Endodermal cell (in vitro differentiated cells): ENCODE data around the gene SIGLECL1. TPM values are rescaled to one million over a fixed set of nuclear protein-coding genes. Genes with fewer than 3 reads are reported as not detected.

Experiments used
- DNase-seq: peaks from one replicate; pipeline ENCODE4 v3.0.0-alpha.2; 2017
- H3K27ac ChIP-seq: 2 replicates; pipeline ENCODE4 v1.5.1; 2013; ENCODE audit warnings: mild to moderate bottlenecking, low read depth, low read length, moderate library complexity
- H3K27me3 ChIP-seq: 2 replicates; pipeline ENCODE4 v1.6.1; 2013; ENCODE audit warnings: mild to moderate bottlenecking, low read length, moderate library complexity; ENCODE audit not compliant: insufficient read depth, control insufficient read depth, poor library complexity, severe bottlenecking
- H3K36me3 ChIP-seq: 2 replicates; pipeline ENCODE4 v1.7.0; 2013; ENCODE audit warnings: mild to moderate bottlenecking, low read length, moderate library complexity; ENCODE audit not compliant: control insufficient read depth, insufficient read depth
- H3K4me1 ChIP-seq: one replicate; pipeline ENCODE4 v1.7.0; 2013; ENCODE audit warnings: low read length; ENCODE audit not compliant: control insufficient read depth, insufficient read depth
- H3K4me3 ChIP-seq: 2 replicates; pipeline ENCODE4 v1.5.1; 2013; ENCODE audit warnings: mild to moderate bottlenecking, low read length, moderate library complexity
- H3K9ac ChIP-seq: 2 replicates; pipeline ENCODE4 v1.6.1; 2013; ENCODE audit warnings: mild to moderate bottlenecking, low read length, moderate library complexity; ENCODE audit not compliant: poor library complexity, severe bottlenecking; ENCODE audit errors: extremely low read depth
- H3K9me3 ChIP-seq: 2 replicates; pipeline ENCODE4 v1.6.1; 2013; ENCODE audit warnings: mild to moderate bottlenecking, low read length, moderate library complexity; ENCODE audit not compliant: control insufficient read depth
- H3K27ac Mint-ChIP-seq: 2 replicates; pipeline ENCODE4 v1.8.0; 2020; ENCODE audit warnings: mixed read lengths
- H3K27me3 Mint-ChIP-seq: 2 replicates; pipeline ENCODE4 v1.8.0; 2021; ENCODE audit warnings: mild to moderate bottlenecking, mixed read lengths; ENCODE audit not compliant: insufficient read depth
- H3K36me3 Mint-ChIP-seq: 2 replicates; pipeline ENCODE4 v1.8.0; 2020; ENCODE audit warnings: low read depth, mixed read lengths
- H3K4me1 Mint-ChIP-seq: 2 replicates; pipeline ENCODE4 v1.8.0; 2020; ENCODE audit warnings: mixed read lengths
- H3K4me3 Mint-ChIP-seq: 2 replicates; pipeline ENCODE4 v1.8.0; 2020; ENCODE audit warnings: mild to moderate bottlenecking, moderate library complexity, mixed read lengths
- H3K9me3 Mint-ChIP-seq: 2 replicates; pipeline ENCODE4 v1.8.0; 2020; ENCODE audit warnings: mild to moderate bottlenecking, mixed read lengths
- WGBS, 2 experiments: methylation state at CpG; one replicate each; pipeline versions ENCODE4 v1.1.5 to v1.1.7; 2013; ENCODE audit warnings: missing lambda C conversion rate in 2 of 2, mixed read lengths in 1 of 2; ENCODE audit not compliant: insufficient coverage in 1 of 2, insufficient read length in 1 of 2; 5-methylcytosine and 5-hydroxymethylcytosine counted together
- total RNA-seq, 2 donors: library from RNA; stranded (reverse); fragmentation: NEBNext Ultra II Directional in 1 of 2; extraction: Animal tissue kit (Norgen Biotek cat#: 25700) in 1 of 2; gene quantifications; 2 replicates in 1 of 2; 3 replicates in 1 of 2; pipeline ENCODE4 v1.2.1, GENCODE V29; 2021
- TF ChIP-seq, protein P1 (sequence below): fragments of 200-600 bp; sonication (generic); conservative IDR thresholded peaks from 2 replicates; pipeline ENCODE4 v1.5.0; 2021; ENCODE audit warnings: antibody characterized with exemption, mild to moderate bottlenecking

Gene SIGLECL1
- total RNA-seq, 2 donors from 2014 or later, result not detected

DNA sequence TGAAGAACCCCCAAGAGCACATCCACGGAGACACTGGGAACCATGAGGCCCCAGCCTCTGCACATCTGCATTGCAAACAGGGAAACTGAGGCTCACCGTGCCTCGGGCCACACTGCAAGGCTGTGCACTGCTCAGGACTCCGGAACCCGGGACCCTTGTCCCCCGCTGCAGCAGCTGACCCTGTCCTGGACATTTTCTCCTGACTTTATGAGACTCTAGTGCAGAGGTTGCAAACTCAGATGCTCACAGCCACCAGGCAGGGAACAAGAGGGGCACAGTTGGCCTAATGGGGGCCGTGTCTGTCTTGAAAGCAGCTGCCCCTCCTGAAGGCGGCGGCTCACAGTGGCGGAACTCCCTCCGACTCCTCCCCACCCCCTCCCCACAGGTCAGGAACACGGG lies 44.1 kb downstream of the SIGLECL1 start:
- H3K27ac Mint-ChIP-seq, result no peak overlapping the region
- H3K4me1 Mint-ChIP-seq, result peaks cover 45% of the 10 kb centered on the region
- H3K27ac ChIP-seq, result no peak overlapping the region
- peaks cover 4% of the 10 kb centered on the region for H3K9me3 Mint-ChIP-seq
- no peaks in the 10 kb centered on the region for H3K27me3 Mint-ChIP-seq
- H3K36me3 ChIP-seq, result no peaks in the 10 kb centered on the region
- peak; percentile 60 for DNase-seq
- H3K36me3 Mint-ChIP-seq, result no peaks in the 10 kb centered on the region
- H3K4me1 ChIP-seq, result peaks cover 19% of the 10 kb centered on the region
- TF ChIP-seq, protein P1, sequence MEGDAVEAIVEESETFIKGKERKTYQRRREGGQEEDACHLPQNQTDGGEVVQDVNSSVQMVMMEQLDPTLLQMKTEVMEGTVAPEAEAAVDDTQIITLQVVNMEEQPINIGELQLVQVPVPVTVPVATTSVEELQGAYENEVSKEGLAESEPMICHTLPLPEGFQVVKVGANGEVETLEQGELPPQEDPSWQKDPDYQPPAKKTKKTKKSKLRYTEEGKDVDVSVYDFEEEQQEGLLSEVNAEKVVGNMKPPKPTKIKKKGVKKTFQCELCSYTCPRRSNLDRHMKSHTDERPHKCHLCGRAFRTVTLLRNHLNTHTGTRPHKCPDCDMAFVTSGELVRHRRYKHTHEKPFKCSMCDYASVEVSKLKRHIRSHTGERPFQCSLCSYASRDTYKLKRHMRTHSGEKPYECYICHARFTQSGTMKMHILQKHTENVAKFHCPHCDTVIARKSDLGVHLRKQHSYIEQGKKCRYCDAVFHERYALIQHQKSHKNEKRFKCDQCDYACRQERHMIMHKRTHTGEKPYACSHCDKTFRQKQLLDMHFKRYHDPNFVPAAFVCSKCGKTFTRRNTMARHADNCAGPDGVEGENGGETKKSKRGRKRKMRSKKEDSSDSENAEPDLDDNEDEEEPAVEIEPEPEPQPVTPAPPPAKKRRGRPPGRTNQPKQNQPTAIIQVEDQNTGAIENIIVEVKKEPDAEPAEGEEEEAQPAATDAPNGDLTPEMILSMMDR, result no peak
- no peaks in the 10 kb centered on the region for H3K9me3 ChIP-seq
- 75 to 85% methylated on average over 3 to 12 of the region's 12 CpGs for WGBS, 2 experiments
- H3K4me3 ChIP-seq, result no peak overlapping the region
- H3K9ac ChIP-seq, result no peak overlapping the region
- no peaks in the 10 kb centered on the region for H3K27me3 ChIP-seq
- peak overlapping the region; percentile 37 for H3K4me3 Mint-ChIP-seq

DNA sequence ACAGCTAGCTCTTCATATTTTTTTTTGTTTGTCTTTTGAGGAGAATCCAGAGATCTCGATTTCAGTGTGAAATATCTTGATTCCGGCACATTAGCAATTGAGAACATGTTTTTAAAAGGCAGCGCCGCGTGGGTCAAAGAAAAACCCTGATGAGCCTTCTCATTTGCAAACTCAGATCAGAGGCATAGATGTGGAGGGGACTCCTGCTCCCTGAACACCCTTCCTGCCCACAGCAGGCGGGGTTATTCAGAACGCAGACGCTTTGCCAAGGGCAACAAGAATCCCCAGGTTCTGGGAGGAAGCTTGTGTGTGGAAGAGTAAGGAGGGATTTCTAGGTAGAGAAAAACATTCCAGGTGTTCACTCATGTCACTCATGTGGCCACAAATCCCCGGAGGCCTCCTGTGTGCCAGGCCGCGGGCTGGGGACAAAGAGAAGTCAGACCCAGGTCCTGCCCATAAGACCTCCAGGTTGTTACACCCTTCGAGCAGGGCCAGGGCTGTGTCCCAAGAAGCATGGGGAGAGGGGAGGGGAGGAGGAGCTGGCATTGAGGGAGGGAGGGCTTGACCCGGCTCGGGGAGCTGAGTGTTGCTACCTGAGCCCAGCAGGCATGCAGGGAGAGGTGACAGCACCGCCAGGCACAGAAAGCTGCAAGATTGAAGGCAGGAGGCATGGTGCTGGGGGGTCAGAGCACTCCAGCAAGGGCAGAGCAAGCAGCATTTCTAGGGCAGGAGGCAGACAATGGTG lies 44.7 kb downstream of the SIGLECL1 start:
- TF ChIP-seq, protein P1, result no peak
- peak; percentile 88 for DNase-seq
- H3K4me1 ChIP-seq, result peaks cover 19% of the 10 kb centered on the region
- no peaks in the 10 kb centered on the region for H3K36me3 ChIP-seq
- H3K4me3 Mint-ChIP-seq, result peak overlapping the region; percentile 17
- no peak overlapping the region for H3K4me3 ChIP-seq
- 53 to 58% methylated on average over 7 to 15 of the region's 15 CpGs for WGBS, 2 experiments
- peak overlapping the region; percentile 54 for H3K27ac Mint-ChIP-seq
- H3K27ac ChIP-seq, result no peak overlapping the region
- peaks cover 45% of the 10 kb centered on the region for H3K4me1 Mint-ChIP-seq
- no peaks in the 10 kb centered on the region for H3K27me3 Mint-ChIP-seq
- H3K9ac ChIP-seq, result no peak overlapping the region
- peaks cover 4% of the 10 kb centered on the region for H3K9me3 Mint-ChIP-seq
- no peaks in the 10 kb centered on the region for H3K27me3 ChIP-seq
- no peaks in the 10 kb centered on the region for H3K36me3 Mint-ChIP-seq
- no peaks in the 10 kb centered on the region for H3K9me3 ChIP-seq

DNA sequence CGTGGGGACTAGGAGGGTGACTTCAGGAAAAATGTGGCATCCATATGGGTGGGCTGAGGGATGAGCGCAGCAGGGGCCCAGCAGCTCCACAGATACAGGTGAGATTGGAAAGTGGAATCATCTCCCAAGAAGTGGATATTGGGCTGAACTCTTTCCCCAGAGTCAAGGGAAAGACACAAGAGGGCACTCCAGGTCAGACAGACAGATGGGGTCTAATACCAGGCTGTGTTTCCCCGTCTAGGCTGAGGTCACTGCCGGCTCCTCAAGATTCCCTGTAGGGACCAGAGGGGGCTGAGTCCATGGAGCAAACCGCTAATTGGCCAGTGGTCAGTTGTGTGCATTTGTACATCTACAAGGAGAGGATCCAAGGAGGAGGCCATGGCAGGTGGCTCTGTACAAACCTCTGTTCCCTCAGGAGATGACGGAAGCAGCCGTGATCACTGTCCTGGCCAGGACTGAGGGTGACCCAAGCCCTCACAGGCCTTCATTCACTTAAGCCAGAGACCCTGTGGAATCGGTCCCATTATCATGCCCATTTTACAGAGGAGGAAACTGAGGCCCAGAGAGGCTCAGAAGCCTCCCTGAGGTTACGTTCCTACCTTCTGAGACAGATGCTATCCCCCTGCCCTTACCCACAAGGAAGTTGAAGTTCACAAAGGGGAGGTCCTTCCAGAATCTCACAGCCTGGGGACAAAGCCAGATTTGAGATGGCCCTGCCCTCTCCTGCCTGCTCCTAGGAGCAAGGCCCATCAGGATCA lies 45.6 kb downstream of the SIGLECL1 start:
- TF ChIP-seq, protein P1, result peak; percentile 62
- Mint-ChIP-seq H3K4me1 (peaks cover 45% of the 10 kb centered on the region), H3K4me3 (no peak overlapping the region), H3K36me3 (no peaks in the 10 kb centered on the region), H3K27me3 (no peaks in the 10 kb centered on the region), H3K9me3 (peaks cover 3% of the 10 kb centered on the region), H3K27ac (no peak overlapping the region)
- Histone ChIP-seq H3K9me3 (no peaks in the 10 kb centered on the region), H3K27me3 (no peaks in the 10 kb centered on the region), H3K27ac (no peak overlapping the region), H3K36me3 (no peaks in the 10 kb centered on the region), H3K4me1 (peaks cover 19% of the 10 kb centered on the region), H3K4me3 (no peak overlapping the region), H3K9ac (no peak overlapping the region)
- 71 to 80% methylated on average over 4 to 9 of the region's 9 CpGs for WGBS, 2 experiments
- DNase-seq, result peak; percentile 67
